Adrenal gland (tissue), 12 donors: ENCODE data around the gene TPCN1. TPM values are rescaled to one million over a fixed set of nuclear protein-coding genes. Genes with fewer than 3 reads are reported as not detected.

Experiments used
- DNase-seq, 7 donors: peaks; one replicate each; pipeline ENCODE4 v3.0.0-alpha.2; 2019 to 2020
- H3K27ac ChIP-seq, 5 donors: fragments of 200-600 bp; sonication (generic) in 4 of 5; 1 replicate in 3 of 5; 2 replicates in 2 of 5; pipeline versions ENCODE4 v1.5.1 to v1.8.0; 2016 to 2020; ENCODE audit warnings: mild to moderate bottlenecking in 1 of 5
- H3K27me3 ChIP-seq: fragments of 200-600 bp; 2 replicates; pipeline ENCODE4 v1.8.0; 2021
- H3K36me3 ChIP-seq, 2 donors: fragments of 200-600 bp; replicated peaks in 1 of 2; 1 replicate in 1 of 2; 2 replicates in 1 of 2; pipeline versions ENCODE4 v1.5.1 to v1.8.0; 2018 to 2022
- H3K4me1 ChIP-seq, 2 donors: fragments of 200-600 bp; replicated peaks in 1 of 2; 1 replicate in 1 of 2; 2 replicates in 1 of 2; pipeline versions ENCODE4 v1.5.1 to v1.8.0; 2018 to 2021
- H3K4me3 ChIP-seq, 4 donors: fragments of 200-600 bp; sonication (generic) in 3 of 4; one replicate each; pipeline ENCODE4 v1.5.1; 2016 to 2018
- H3K9me3 ChIP-seq, 3 donors: fragments of 200-600 bp; sonication (generic) in 1 of 3; replicated peaks in 1 of 3; 1 replicate in 2 of 3; 2 replicates in 1 of 3; pipeline versions ENCODE4 v1.5.1 to v1.8.0; 2016 to 2021
- POLR2A ChIP-seq, 2 donors: fragments of 450-650 bp; IDR thresholded peaks; one replicate each; pipeline ENCODE4 v1.6.1; 2017; ENCODE audit warnings: antibody characterized with exemption in 2 of 2, mild to moderate bottlenecking in 2 of 2, moderate library complexity in 1 of 2
- WGBS, 4 donors: extraction: QIAGEN DNeasy Blood & Tissue Kit in 2 of 4; methylation state at CpG; one replicate each; pipeline versions ENCODE4 v1.1.5 to v1.1.7; 2013 to 2017; 5-methylcytosine and 5-hydroxymethylcytosine counted together
- intact Hi-C, 2 donors: fragments of 100-400 bp; cut with DNase I; formaldehyde crosslinking; loops; one replicate each; pipeline versions ENCODE4 v1.14.1 to v1.15.0; 2022 to 2023
- polyA plus RNA-seq, 3 donors: library from polyadenylated mRNA; stranded (reverse); fragments of 200-250 nt in 2 of 3; fragments of 350-450 nt in 1 of 3; fragmentation: Illumina TruSeq in 1 of 3; extraction: RNeasy Lipid Tissue Mini Kit (QIAGEN cat#74804) in 1 of 3; gene quantifications; one replicate each; pipeline ENCODE4 v1.2.3, GENCODE V29; 2013 to 2014
- total RNA-seq, 9 donors: library from RNA; depleted of rRNA in 4 of 9; stranded (reverse); fragments of >200 nt in 4 of 9; fragments of 120-200 nt in 1 of 9; fragmentation: NEBNext Ultra II Directional in 1 of 9; extraction: Animal tissue kit (Norgen Biotek cat#: 25700) in 1 of 9; gene quantifications; one replicate each; pipeline versions ENCODE4 v1.1.0 to v1.2.4, GENCODE V29; 2013 to 2023
- TF ChIP-seq, protein P1 (sequence below), 6 experiments: fragments of 450-650 bp in 4 of 6; fragments of 200-600 bp in 2 of 6; sonication (generic) in 1 of 6; IDR thresholded peaks; 1 replicate in 5 of 6; 2 replicates in 1 of 6; pipeline versions ENCODE4 v1.5.1 to v1.8.0; 2016 to 2021; ENCODE audit warnings: antibody characterized with exemption in 6 of 6, mild to moderate bottlenecking in 2 of 6, moderate library complexity in 1 of 6
- donor health status: healthy with polysubstance abuse.
- donor health status: Bipolar disorder and iron deficiency.
- donor health status: DM: yes; HTN: yes; CAD: no.
- donor health status: DM: no; HTN: no; CAD: no.
- donor health status: DM: no; HTN: no; CAD: no.
- donor health status: DM: yes; HTN: yes; CAD: no.

Gene TPCN1
- total and polyA plus RNA-seq, 12 donors: 21.2 to 198 (median 80.9) TPM

DNA sequence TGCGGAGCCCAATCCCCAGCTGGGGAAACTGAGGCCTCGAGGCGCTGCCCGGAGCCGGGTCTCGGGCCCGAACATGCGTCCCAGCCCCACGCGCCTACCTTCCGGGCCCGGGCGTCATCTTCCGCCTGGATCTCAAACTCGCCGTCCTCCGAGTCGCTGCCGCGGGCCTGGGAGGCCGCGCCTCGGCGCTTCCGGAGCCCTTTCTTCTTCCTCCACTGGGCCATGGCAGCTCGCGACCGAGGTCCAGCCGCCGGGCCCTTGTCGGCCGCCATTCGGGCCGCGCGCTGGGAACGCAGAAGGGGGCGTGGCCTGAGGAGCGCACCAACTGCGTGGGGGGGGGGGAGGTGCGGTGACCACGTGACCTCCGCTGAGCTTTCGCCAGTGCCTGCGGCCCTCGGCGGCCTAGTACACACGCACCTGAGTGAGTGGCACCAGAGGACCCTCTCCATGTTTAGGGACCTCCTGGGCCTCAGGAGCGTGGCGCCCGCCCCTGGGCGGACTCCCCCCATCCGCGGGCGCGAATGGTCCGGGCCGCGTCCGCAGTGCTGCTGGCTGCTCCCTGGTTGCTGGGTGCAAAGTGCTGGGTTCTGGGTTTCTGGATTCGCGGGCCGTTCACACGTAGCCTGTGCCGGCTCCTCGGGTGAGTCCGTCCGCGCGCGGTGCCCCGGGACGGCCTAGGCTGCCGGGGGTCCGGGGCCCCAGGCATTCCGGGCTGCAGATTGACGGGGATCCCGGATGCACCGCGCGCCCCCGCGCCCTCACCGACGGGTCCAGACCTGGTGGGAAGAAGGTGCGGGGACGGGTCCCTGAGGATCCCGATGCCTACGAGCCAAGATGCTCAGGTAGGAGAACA, 35.9 kb upstream of the TPCN1 start, which contains the start of the genes DDX54 and RITA1:
DDX54 (minus strand) TSS at position 299 of the 853 bp plus-strand sequence; CDS start at position 272, 27 bp downstream.
RITA1 (plus strand) TSS at position 542 of the 853 bp plus-strand sequence. CDS start 1,026 bp downstream, outside the sequence.
- peak within 1 kb of the TSS; percentile 69 to 98 (median 90) for H3K27ac ChIP-seq
- whole genome bisulfite sequencing, 4 donors: 0 to 1% (median 0%) methylated on average over 12 to 89 of the region's 89 CpGs
- peak within 1 kb of the TSS; percentile 30 to 95 (median 64) for H3K4me3 ChIP-seq
- peak; percentile 77 to 88 (median 85) for DNase-seq
- intact Hi-C loops: loop anchor here in 1 of 2 donors (10.0 kb wide), 1 partner anchor 239 kb away; the partner anchor contains the start of gene SDSL
- H3K4me1 ChIP-seq: peaks cover 16 to 35% of the 10 kb centered on the region in 2 donors
- no peaks in the 10 kb centered on the region for H3K9me3 ChIP-seq
- no peaks in the 10 kb centered on the region for H3K27me3 ChIP-seq
- H3K36me3 ChIP-seq: peaks cover 0 to 14% of the 10 kb centered on the region in 2 donors
- TF ChIP-seq, protein P1, sequence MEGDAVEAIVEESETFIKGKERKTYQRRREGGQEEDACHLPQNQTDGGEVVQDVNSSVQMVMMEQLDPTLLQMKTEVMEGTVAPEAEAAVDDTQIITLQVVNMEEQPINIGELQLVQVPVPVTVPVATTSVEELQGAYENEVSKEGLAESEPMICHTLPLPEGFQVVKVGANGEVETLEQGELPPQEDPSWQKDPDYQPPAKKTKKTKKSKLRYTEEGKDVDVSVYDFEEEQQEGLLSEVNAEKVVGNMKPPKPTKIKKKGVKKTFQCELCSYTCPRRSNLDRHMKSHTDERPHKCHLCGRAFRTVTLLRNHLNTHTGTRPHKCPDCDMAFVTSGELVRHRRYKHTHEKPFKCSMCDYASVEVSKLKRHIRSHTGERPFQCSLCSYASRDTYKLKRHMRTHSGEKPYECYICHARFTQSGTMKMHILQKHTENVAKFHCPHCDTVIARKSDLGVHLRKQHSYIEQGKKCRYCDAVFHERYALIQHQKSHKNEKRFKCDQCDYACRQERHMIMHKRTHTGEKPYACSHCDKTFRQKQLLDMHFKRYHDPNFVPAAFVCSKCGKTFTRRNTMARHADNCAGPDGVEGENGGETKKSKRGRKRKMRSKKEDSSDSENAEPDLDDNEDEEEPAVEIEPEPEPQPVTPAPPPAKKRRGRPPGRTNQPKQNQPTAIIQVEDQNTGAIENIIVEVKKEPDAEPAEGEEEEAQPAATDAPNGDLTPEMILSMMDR (IDR thresholded peaks at IDR 0.05): peak in 1 of 6 experiments; percentile 12
- TF ChIP-seq POLR2A (IDR thresholded peaks at IDR 0.05): peak; percentile 51 to 63

DNA sequence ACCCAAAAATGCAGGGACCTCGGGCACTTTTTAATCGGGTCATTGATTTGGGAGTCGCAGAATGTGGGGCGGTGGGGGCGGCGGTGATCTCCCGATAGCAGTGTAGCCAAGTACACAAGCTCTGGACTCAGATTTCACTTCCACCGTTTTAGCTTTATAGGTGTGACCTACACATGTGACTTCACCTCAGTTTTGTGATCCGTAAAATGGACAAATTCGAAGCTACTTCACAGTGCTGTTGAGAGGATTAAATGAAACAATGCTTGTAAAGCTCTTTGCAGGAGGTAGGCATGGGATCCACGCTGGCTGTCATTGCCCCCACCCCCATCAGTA, 35.3 kb upstream of the TPCN1 start:
- peak overlapping the region; percentile 30 to 95 (median 64) for H3K4me3 ChIP-seq
- peak overlapping the region in 4 of 5 donors; percentile 88 to 98 (median 94) for H3K27ac ChIP-seq
- H3K9me3 ChIP-seq: no peaks in the 10 kb centered on the region
- intact Hi-C loops: loop anchor here in 1 of 2 donors (10.0 kb wide), 1 partner anchor 239 kb away; the partner anchor contains the start of gene SDSL
- TF ChIP-seq, protein P1 (IDR thresholded peaks at IDR 0.05): no peak
- no peak for TF ChIP-seq POLR2A (IDR thresholded peaks at IDR 0.05)
- peaks cover 16 to 35% of the 10 kb centered on the region in 2 donors for H3K4me1 ChIP-seq
- 5 to 10% (median 7%) methylated on average over 9 to 11 of the region's 11 CpGs for WGBS, 4 donors
- peak in 3 of 7 donors; percentile 44 to 70 (median 64) for DNase-seq
- H3K36me3 ChIP-seq: peaks cover 0 to 8% of the 10 kb centered on the region in 2 donors
- no peaks in the 10 kb centered on the region for H3K27me3 ChIP-seq

DNA sequence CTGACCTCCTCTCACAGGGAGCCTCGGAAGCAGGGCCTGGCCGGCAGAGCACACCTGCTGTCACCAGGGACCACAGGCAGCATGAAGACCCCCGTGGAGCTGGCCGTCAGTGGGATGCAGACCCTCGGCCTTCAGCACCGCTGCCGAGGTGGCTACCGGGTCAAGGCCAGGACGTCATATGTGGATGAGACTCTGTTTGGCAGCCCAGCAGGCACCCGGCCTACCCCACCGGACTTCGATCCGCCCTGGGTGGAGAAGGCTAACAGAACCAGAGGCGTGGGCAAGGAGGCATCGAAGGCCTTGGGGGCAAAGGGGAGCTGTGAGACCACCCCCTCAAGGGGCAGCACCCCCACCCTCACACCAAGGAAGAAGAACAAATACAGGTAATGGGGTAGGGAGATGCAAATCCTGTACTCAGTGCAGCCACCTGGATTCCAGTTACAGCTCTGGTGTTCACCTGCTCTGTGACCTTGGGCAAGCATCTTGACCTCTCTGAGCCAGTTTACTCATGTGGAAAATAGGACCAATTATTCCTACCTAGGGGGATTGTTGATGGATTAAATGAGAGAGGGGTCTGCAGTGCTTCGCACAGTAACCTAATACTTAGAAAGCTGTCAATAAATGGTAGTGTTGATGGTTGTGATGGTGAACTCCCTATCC, 34.5 kb upstream of the TPCN1 start:
- Histone ChIP-seq H3K36me3 (peaks cover 0 to 14% of the 10 kb centered on the region in 2 donors), H3K4me1 (peaks cover 16 to 35% of the 10 kb centered on the region in 2 donors), H3K27ac (peak overlapping the region in 4 of 5 donors; percentile 26 to 98 (median 94)), H3K27me3 (no peaks in the 10 kb centered on the region), H3K9me3 (no peaks in the 10 kb centered on the region), H3K4me3 (peak overlapping the region in 1 of 4 donors; percentile 68)
- DNase-seq: peak in 5 of 7 donors; percentile 48 to 59 (median 52)
- intact Hi-C loops: loop anchor here in 1 of 2 donors (10.0 kb wide), 1 partner anchor 238 kb away; the partner anchor contains the start of gene SDSL
- TF ChIP-seq, protein P1 (IDR thresholded peaks at IDR 0.05): no peak
- no peak for TF ChIP-seq POLR2A (IDR thresholded peaks at IDR 0.05)
- WGBS, 4 donors: 47 to 100% (median 57%) methylated on average over 1 to 16 of the region's 16 CpGs
